Trophoblast cell (in vitro differentiated cells and primary cell): ENCODE results near the gene GJB1.

Experiments used
- DNase-seq, 2 donors: peaks; one replicate each; pipeline ENCODE4 v3.0.0-alpha.2; 2016
- H2AFZ ChIP-seq: 2 replicates; pipeline ENCODE4 v1.6.1; 2013; ENCODE audit warnings: low read length, moderate library complexity, mild to moderate bottlenecking; ENCODE audit not compliant: insufficient read depth, poor library complexity
- H2AK5ac ChIP-seq: 2 replicates; pipeline ENCODE4 v1.6.1; 2013; ENCODE audit warnings: mild to moderate bottlenecking, low read length
- H2BK120ac ChIP-seq: 2 replicates; pipeline ENCODE4 v1.6.1; 2013; ENCODE audit warnings: low read length, mild to moderate bottlenecking, moderate library complexity; ENCODE audit not compliant: insufficient read depth, poor library complexity
- H2BK12ac ChIP-seq: 2 replicates; pipeline ENCODE4 v1.6.1; 2013; ENCODE audit warnings: mild to moderate bottlenecking, low read length, moderate library complexity
- H2BK5ac ChIP-seq: 2 replicates; pipeline ENCODE4 v1.6.1; 2013; ENCODE audit warnings: low read length, low read depth, moderate library complexity, mild to moderate bottlenecking; ENCODE audit not compliant: poor library complexity
- H3K14ac ChIP-seq: 2 replicates; pipeline ENCODE4 v1.6.1; 2013; ENCODE audit warnings: mild to moderate bottlenecking, low read length
- H3K18ac ChIP-seq: 2 replicates; pipeline ENCODE4 v1.6.1; 2013; ENCODE audit warnings: mild to moderate bottlenecking, low read length
- H3K23ac ChIP-seq: 2 replicates; pipeline ENCODE4 v1.6.1; 2013; ENCODE audit warnings: low read length
- H3K27ac ChIP-seq: 2 replicates; pipeline ENCODE4 v1.5.1; 2013; ENCODE audit warnings: low read depth, mild to moderate bottlenecking, inconsistent platforms, low read length, moderate library complexity
- H3K27me3 ChIP-seq: 2 replicates; pipeline ENCODE4 v1.6.1; 2013; ENCODE audit warnings: inconsistent platforms, mild to moderate bottlenecking, low read length, moderate library complexity; ENCODE audit not compliant: insufficient read depth
- H3K36me3 ChIP-seq, 2 experiments: 1 replicate in 1 of 2; 2 replicates in 1 of 2; pipeline ENCODE4 v1.6.1; 2013; ENCODE audit warnings: low read length in 2 of 2, mild to moderate bottlenecking in 2 of 2, moderate library complexity in 1 of 2; ENCODE audit not compliant: insufficient read depth in 2 of 2, control insufficient read depth in 1 of 2
- H3K4ac ChIP-seq: 2 replicates; pipeline ENCODE4 v1.6.1; 2013; ENCODE audit warnings: low read depth, mild to moderate bottlenecking, low read length, moderate library complexity
- H3K4me1 ChIP-seq, 2 experiments: 1 replicate in 1 of 2; 2 replicates in 1 of 2; pipeline ENCODE4 v1.6.1; 2013; ENCODE audit warnings: low read length in 2 of 2, mild to moderate bottlenecking in 2 of 2, moderate library complexity in 1 of 2; ENCODE audit not compliant: insufficient read depth in 2 of 2, control insufficient read depth in 1 of 2
- H3K4me2 ChIP-seq: 2 replicates; pipeline ENCODE4 v1.6.1; 2013; ENCODE audit warnings: inconsistent platforms, mild to moderate bottlenecking, low read length, moderate library complexity
- H3K4me3 ChIP-seq: 2 replicates; pipeline ENCODE4 v1.5.1; 2013; ENCODE audit warnings: mild to moderate bottlenecking, low read depth, low read length, inconsistent platforms
- H3K79me1 ChIP-seq: one replicate; pipeline ENCODE4 v1.6.1; 2013; ENCODE audit warnings: low read length
- H3K79me2 ChIP-seq: 2 replicates; pipeline ENCODE4 v1.6.1; 2013; ENCODE audit warnings: low read length, mild to moderate bottlenecking; ENCODE audit not compliant: control insufficient read depth, insufficient read depth, poor library complexity
- H3K9ac ChIP-seq: 2 replicates; pipeline ENCODE4 v1.6.1; 2013; ENCODE audit warnings: mild to moderate bottlenecking, low read length
- H3K9me3 ChIP-seq: 2 replicates; pipeline ENCODE4 v1.6.1; 2013; ENCODE audit warnings: low read depth, mild to moderate bottlenecking, control low read depth, inconsistent platforms, low read length; ENCODE audit not compliant: insufficient read depth
- H4K12ac ChIP-seq: 2 replicates; pipeline ENCODE4 v1.6.1; 2013; ENCODE audit warnings: low read depth, mild to moderate bottlenecking, low read length, moderate library complexity
- H4K8ac ChIP-seq: 2 replicates; pipeline ENCODE4 v1.6.1; 2013; ENCODE audit warnings: low read depth, mild to moderate bottlenecking, low read length, moderate library complexity
- H4K91ac ChIP-seq: one replicate; pipeline ENCODE4 v1.6.1; 2013; ENCODE audit warnings: low read depth, mild to moderate bottlenecking, low read length, moderate library complexity
- WGBS: extraction: QIAGEN DNeasy Blood & Tissue Kit; methylation state at CpG from one replicate; pipeline ENCODE4 v1.1.7; 2013; ENCODE audit warnings: missing lambda C conversion rate; ENCODE audit not compliant: insufficient read length, insufficient coverage; ENCODE audit errors: extremely low coverage; 5-methylcytosine and 5-hydroxymethylcytosine counted together

Gene GJB1

GRCh38 chrX:71214604-71215337 is 8.3 kb upstream of the GJB1 start:
- H3K9me3 ChIP-seq = no peaks in the 10 kb centered on the region
- no CpG with 5 or more reads among the region's 5 CpGs for WGBS
- H3K9ac ChIP-seq = no peak overlapping the region

GRCh38 chrX:71215338-71215912 is 7.6 kb upstream of the GJB1 start:
- H3K4me1 ChIP-seq = no peaks in the 10 kb centered on the region
- no peaks in the 10 kb centered on the region for H3K27me3 ChIP-seq
- no peak overlapping the region for H2AK5ac ChIP-seq
- no peak overlapping the region for H3K4me2 ChIP-seq
- H4K8ac ChIP-seq = no peak overlapping the region
- H3K9ac ChIP-seq = no peak overlapping the region
- no peak overlapping the region for H3K4me3 ChIP-seq
- no peak overlapping the region for H4K12ac ChIP-seq
- no peak overlapping the region for H3K23ac ChIP-seq
- no peak overlapping the region for H3K4ac ChIP-seq
- H2AFZ ChIP-seq = no peak overlapping the region
- H3K27ac ChIP-seq = no peak overlapping the region
- no peak for DNase-seq
- H3K79me2 ChIP-seq = no peaks in the 10 kb centered on the region
- WGBS = no CpG with 5 or more reads among the region's 10 CpGs
- no peaks in the 10 kb centered on the region for H3K79me1 ChIP-seq
- H3K9me3 ChIP-seq = no peaks in the 10 kb centered on the region
- H3K14ac ChIP-seq = no peak overlapping the region
- H3K36me3 ChIP-seq = no peaks in the 10 kb centered on the region
- H2BK120ac ChIP-seq = no peak overlapping the region
- no peak overlapping the region for H3K18ac ChIP-seq
- H4K91ac ChIP-seq = no peak overlapping the region
- no peak overlapping the region for H2BK12ac ChIP-seq
- H2BK5ac ChIP-seq = no peak overlapping the region

More at GRCh38 chrX:71214604-71215337, 8.3 kb upstream of the GJB1 start:
- Histone ChIP-seq H3K4me1 (no peaks in the 10 kb centered on the region), H3K4me2 (no peak overlapping the region), H2BK120ac (no peak overlapping the region), H3K18ac (no peak overlapping the region), H3K27ac (no peak overlapping the region), H2AFZ (no peak overlapping the region), H4K91ac (no peak overlapping the region), H2AK5ac (no peak overlapping the region), H3K27me3 (no peaks in the 10 kb centered on the region), H3K4ac (no peak overlapping the region), H3K36me3 (no peaks in the 10 kb centered on the region), H3K79me1 (no peaks in the 10 kb centered on the region), H3K4me3 (no peak overlapping the region), H3K14ac (no peak overlapping the region), H4K12ac (no peak overlapping the region), H3K79me2 (no peaks in the 10 kb centered on the region), H2BK12ac (no peak overlapping the region), H2BK5ac (no peak overlapping the region), H3K23ac (no peak overlapping the region), H4K8ac (no peak overlapping the region)
- no peak for DNase-seq

GRCh38 chrX:71216485-71216884 is 6.5 kb upstream of the GJB1 start:
- no peak for DNase-seq
- Histone ChIP-seq H3K79me2 (no peaks in the 10 kb centered on the region), H3K79me1 (no peaks in the 10 kb centered on the region), H3K9ac (no peak overlapping the region), H2BK120ac (no peak overlapping the region), H3K23ac (no peak overlapping the region), H3K27ac (no peak overlapping the region), H2BK12ac (no peak overlapping the region), H2BK5ac (no peak overlapping the region), H3K4ac (no peak overlapping the region), H2AK5ac (no peak overlapping the region), H3K36me3 (no peaks in the 10 kb centered on the region), H4K12ac (no peak overlapping the region), H4K8ac (no peak overlapping the region), H3K4me3 (no peak overlapping the region), H2AFZ (no peak overlapping the region), H3K4me1 (no peaks in the 10 kb centered on the region), H3K4me2 (no peak overlapping the region), H3K18ac (no peak overlapping the region), H3K14ac (no peak overlapping the region), H4K91ac (no peak overlapping the region), H3K27me3 (no peaks in the 10 kb centered on the region), H3K9me3 (no peaks in the 10 kb centered on the region)
- WGBS = no CpG with 5 or more reads among the region's 6 CpGs

GRCh38 chrX:71217298-71217697 is 5.7 kb upstream of the GJB1 start:
- H3K14ac ChIP-seq = no peak overlapping the region
- no peaks in the 10 kb centered on the region for H3K9me3 ChIP-seq
- H3K4me1 ChIP-seq = no peaks in the 10 kb centered on the region
- H3K9ac ChIP-seq = no peak overlapping the region
- WGBS = no CpG with 5 or more reads among the region's 6 CpGs
- no peak overlapping the region for H2AK5ac ChIP-seq
- no peak overlapping the region for H3K27ac ChIP-seq
- H4K12ac ChIP-seq = no peak overlapping the region
- no peak overlapping the region for H2BK5ac ChIP-seq
- H2AFZ ChIP-seq = no peak overlapping the region
- no peaks in the 10 kb centered on the region for H3K79me1 ChIP-seq
- H3K79me2 ChIP-seq = no peaks in the 10 kb centered on the region
- H3K4me2 ChIP-seq = no peak overlapping the region
- no peak overlapping the region for H4K91ac ChIP-seq
- no peak overlapping the region for H2BK12ac ChIP-seq
- no peak overlapping the region for H3K23ac ChIP-seq
- no peaks in the 10 kb centered on the region for H3K27me3 ChIP-seq
- no peak overlapping the region for H3K18ac ChIP-seq
- no peak for DNase-seq
- no peak overlapping the region for H4K8ac ChIP-seq
- H2BK120ac ChIP-seq = no peak overlapping the region
- H3K4ac ChIP-seq = no peak overlapping the region
- H3K36me3 ChIP-seq = no peaks in the 10 kb centered on the region
- H3K4me3 ChIP-seq = no peak overlapping the region
